ENCODE measurements around the gene TRPC1.

GRCh38 chr3:142779591-142779990 lies 55.8 kb downstream of the TRPC1 start:
- no peak for TF ChIP-seq CTCF (IDR thresholded peaks at IDR 0.05)
- TF ChIP-seq EP300 (IDR thresholded peaks at IDR 0.05; ENCODE audit: low read depth): no peak
- no peak for TF ChIP-seq POLR2A (IDR thresholded peaks at IDR 0.05)
- TF ChIP-seq POLR2AphosphoS5 (IDR thresholded peaks at IDR 0.05): no peak
